Amniotic stem cell (primary cell): Measurements from ENCODE around the gene SPG21.
"Not testable (repeated sequence)": the region's sequence is repeated elsewhere in the genome, so short reads cannot be mapped to it uniquely, and the experiment has no call there.

Source experiments
- DNase-seq: peaks from one replicate; lab custom pipeline; 2025; lab: John Stamatoyannopoulos, UW

The SPG21 gene, protein sequence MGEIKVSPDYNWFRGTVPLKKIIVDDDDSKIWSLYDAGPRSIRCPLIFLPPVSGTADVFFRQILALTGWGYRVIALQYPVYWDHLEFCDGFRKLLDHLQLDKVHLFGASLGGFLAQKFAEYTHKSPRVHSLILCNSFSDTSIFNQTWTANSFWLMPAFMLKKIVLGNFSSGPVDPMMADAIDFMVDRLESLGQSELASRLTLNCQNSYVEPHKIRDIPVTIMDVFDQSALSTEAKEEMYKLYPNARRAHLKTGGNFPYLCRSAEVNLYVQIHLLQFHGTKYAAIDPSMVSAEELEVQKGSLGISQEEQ

DNA sequence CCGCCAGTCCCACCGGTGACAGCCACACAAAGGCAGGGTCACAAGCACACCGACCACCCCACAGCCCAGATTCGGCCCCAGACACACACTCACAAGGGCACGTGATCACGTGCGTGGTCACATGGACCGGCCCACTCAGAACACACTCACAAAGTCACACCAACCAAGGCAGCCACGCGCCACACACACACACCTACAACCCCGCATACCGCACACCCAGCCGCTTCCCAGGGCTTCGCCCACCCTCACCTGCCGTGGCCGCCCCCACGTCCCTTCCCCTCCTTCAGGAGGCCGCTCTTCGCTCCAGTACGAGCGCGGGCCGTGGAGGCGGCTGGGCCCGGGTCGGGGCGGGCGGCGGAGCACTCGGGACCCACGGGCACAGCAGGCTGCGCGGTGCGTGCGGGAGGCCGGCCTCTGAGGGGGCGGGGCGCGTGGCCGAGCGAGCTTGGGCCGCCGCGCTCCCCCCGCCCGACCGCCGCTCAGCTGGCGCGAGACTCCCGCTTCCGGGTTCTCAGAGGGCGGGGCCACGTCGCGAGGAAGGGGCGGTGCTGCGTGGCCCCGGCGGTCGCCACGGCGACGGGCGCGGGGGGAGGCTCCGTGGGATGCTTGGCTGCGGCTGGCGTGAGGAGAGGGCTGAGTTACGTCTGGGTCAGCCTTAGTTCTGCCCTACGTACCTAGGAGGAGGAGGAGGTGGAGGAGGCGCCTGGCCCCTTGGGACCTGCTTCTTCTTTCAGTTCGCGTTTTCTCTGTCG lies at the start of gene SPG21:
SPG21 (minus strand) TSS at position 499 of the 752 bp plus-strand sequence. CDS start 6,345 bp downstream, outside the sequence.
- DNase-seq, result peak; percentile 76

GRCh38 chr15:65038836-65039235 lies 49.1 kb upstream of the SPG21 start:
- DNase-seq, result no peak

DNA sequence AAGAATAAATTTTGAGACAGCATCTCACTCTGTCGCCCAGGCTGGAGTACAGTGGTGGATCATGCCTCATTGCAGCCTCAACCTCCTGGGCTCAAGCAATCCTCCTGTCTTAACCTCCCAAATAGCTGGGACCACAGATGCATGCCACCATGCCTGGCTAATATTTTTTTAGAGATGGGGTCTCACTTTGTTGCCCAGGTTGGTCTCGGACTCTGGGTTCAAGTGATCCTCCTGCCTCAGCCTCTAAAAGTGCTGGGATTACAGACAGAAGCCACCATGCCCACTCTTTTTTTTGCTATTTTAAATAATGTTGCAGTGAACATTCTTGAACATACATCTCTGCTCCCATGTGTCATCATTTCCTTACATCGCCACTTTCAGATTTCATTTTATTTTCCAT lies 48.7 kb upstream of the SPG21 start:
- no peak for DNase-seq

DNA sequence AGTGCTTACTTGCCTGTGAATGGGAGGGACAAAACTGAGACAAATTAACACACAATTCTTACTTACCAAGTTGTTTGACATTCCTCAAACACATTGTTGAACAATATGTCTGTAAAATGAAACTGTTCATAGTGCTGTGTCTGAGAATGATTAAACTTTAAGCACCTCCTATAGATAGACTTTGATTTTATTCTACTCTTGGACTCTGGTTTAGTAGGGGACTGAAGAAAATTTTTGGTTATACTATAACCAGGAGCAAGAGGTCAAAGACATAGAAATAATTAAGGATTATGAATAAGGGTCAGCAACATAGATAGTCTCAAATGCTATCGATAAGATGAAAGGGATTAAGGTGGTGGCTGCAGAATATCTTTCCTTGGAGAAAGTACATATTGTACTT lies 47.6 kb upstream of the SPG21 start:
- DNase-seq, result no peak

- no peak for DNase-seq
These were observed 45.0 kb upstream of the SPG21 start for GRCh38 chr15:65034719-65035118.

GRCh38 chr15:65033659-65034269 lies 44.0 kb upstream of the SPG21 start:
- DNase-seq, result peak; percentile 38

GRCh38 chr15:65032801-65033537 lies 43.3 kb upstream of the SPG21 start:
- DNase-seq, result no peak

GRCh38 chr15:65029736-65030208 lies 40.1 kb upstream of the SPG21 start:
- DNase-seq, result no peak

GRCh38 chr15:65028921-65029735 lies 39.4 kb upstream of the SPG21 start, which contains the start of gene MTFMT:
Gene MTFMT, minus strand, starts transcription at chr15:65029639. Its CDS starts 26 bp downstream, at chr15:65029613.
- peak; percentile 72 for DNase-seq

- DNase-seq, result no peak
These were observed 38.6 kb upstream of the SPG21 start for GRCh38 chr15:65028338-65028737.

DNA sequence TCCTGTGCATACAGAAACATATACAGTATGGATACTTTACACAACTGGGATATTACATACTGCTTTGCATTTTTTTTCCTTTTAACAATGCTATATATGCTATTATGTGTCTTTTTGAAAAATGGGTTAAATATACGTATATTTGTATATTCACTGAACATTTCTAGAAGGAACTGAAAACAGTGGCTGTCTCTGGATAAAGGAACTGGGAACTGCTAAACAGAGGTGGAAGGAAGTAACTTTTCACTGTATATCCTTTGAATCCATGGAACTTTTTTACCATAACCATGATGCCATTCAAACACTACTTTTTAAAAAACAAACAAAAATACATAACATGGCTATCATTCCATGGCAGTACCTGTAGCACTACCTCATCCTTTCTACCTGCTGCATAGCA lies 37.9 kb upstream of the SPG21 start:
- DNase-seq, result no peak

- DNase-seq, result no peak
These were observed 37.0 kb upstream of the SPG21 start for GRCh38 chr15:65026756-65027155.

- DNase-seq, result no peak
These were observed 31.8 kb upstream of the SPG21 start for GRCh38 chr15:65021488-65021887.

- no peak for DNase-seq
These were observed 30.7 kb upstream of the SPG21 start for GRCh38 chr15:65020419-65020818.

DNA sequence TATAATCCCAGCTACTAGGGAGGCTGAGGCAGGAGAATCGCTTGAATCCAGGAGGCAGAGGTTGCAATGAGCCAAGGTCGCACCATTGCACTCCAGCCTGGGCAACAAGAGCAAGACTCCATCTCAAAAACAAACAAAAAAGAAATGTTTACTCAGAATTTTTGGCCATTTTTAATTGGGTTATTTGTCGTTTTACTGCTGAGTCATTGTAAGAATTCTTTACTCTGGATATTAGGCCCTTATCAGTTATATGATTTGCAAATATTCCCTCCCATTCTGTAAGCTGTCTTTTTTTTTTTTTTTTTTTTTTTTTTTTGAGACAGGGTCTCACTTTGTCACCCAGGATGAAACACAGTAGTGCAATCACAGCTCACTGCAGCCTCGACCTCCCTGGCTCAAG lies 21.5 kb upstream of the SPG21 start:
- not testable (repeated sequence) for DNase-seq

DNA sequence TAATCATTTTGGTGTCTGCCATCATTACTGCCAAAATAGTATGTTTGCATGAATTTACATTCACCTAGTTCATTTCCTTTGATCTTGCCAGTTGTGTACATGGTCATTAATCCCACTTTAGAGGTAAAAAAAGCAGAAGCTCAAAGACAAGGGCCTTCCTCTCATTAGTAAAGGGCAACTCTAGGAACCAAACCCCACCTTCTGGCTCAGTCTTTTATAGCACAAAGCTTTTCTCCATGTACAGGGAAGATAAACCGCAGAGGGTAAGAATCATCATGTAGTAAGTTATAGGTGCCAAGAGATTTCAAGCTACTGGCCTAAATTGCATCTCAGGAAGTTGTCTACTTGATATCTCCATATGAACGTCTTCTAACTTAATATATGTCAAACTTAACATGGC lies 19.3 kb upstream of the SPG21 start:
- no peak for DNase-seq

DNA sequence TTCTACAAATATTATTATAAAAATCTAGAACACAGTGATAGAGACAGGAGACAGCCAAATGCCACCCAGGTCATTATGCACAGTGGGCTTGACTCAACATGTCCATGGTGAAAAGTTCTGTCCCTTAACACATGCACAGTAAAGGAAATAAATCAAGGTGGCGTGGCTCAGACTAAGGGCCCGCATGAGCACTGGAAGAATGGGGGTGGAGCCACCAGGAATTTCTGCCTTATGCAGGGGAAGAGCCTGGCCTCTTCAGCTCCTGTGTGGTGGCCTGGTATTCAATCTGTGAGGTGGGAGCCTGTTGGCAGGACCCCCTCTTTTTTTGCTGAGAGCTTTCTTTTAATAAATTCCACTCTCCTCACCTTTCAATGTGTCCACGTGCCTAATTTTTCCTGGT lies 17.2 kb upstream of the SPG21 start:
- DNase-seq, result no peak

GRCh38 chr15:65004993-65005392 lies 15.3 kb upstream of the SPG21 start:
- no peak for DNase-seq

DNA sequence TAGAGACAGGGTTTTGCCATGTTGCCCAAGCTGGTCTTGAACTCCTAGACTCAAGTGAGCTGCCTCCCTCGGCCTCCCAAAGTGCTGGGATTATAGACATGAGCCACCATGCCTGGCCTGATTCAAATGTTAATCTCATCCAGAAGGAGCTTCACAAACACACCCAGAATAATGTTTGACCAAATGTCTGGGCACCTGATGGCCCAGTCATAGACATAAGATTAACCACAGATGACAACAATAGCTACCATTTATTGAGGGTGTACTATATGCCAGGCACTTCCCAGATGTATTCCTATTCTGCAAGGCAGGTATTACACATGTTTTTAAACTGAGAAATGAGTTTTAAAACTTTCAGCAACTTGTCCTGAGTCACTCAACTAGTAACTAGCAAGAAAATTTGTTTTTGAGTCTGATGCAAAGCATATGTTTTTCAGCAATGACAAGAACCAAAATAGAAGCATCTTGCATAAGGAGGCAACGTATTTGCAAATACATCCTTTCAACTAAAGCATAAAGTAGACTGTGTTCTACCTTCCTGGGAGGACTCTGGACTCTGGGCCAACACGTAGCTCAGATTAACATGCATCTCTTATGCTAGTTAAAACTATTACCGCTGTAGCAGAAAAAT lies 8.1 kb upstream of the SPG21 start:
- DNase-seq, result no peak

DNA sequence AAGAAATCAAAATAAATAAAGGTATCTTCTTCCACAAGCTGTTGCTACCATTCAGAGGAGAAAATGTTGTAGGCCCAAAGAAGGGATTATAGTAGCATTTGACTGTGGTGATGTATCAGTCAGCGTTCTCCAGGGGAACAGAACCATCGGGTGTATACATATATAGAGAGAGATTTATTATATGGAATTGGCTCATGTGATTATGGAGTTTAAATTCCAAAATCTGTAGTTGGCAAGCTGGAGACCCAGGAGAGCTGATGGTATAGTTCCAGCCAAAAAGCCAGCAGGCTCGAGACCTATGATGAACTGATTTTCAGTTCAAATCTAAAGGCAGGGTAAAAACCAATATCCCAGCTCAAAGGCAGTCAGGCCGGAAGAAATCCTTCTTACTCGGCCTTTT lies 7.4 kb upstream of the SPG21 start:
- DNase-seq, result no peak

DNA sequence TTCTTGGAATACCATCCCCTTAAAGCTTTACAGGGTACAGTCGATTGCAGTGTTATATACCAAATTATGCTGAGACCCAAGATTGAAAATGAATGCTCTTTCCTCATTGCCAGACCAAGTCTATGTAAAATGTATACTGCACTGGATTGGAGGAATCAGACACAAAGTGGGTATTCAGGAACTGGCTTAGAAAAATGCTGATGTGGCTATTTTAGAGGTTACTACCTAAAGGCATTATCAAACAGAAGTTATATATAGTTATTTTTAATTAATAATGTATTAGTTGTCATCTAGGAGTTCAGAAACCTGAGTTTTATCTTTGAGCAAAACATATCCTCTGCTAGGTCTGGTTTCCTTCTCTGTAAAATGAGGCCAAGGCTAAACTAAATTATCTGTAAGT lies 3.6 kb upstream of the SPG21 start:
- no peak for DNase-seq
